ENCODE measurements around the gene FRAT1. TPM values are rescaled to one million over a fixed set of nuclear protein-coding genes. Genes with fewer than 3 reads are reported as not detected.

FRAT1 gene
- total RNA-seq, 6 experiments from 2014 or later: 0.82 to 1.3 (median 1.1) TPM

DNA sequence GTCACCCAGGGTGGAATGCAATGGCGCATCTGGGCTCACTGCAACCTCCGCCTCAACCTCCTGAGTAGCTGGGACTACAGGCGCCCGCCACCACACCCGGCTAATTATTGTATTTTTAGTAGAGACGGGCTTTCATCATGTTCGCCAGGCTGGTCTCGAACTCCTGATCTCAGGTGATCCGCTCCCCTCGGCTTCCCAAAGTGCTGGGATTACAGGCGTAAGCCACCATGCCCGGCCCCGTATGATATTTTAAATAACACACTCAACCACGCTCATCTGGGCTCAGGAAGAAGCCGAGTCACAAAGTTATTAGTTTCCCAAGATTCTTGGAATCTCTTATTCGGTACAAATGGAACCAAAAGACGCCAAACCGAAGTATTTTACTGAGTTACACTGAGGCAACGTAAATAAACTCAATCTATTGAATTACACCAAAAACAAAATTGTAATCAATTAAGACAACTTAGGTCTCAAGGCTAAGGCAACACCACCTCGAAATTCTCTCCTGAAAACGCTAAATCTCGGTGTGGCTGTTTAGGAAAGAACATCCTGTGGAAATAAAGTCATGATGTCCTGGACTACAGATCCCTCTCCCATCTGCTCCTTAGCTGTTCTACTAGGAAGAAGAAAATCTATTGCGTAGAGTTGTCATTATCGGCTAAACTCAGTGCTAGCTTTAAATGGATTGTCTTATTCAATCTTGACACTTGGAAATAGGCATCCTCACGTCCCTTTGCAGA, 27.5 kb upstream of the FRAT1 start:
- DNase-seq: peak; percentile 6
- H3K4me3 Mint-ChIP-seq: peak overlapping the region; percentile 98
- H3K9me3 Mint-ChIP-seq: no peaks in the 10 kb centered on the region
- H3K27ac Mint-ChIP-seq: peak overlapping the region; percentile 98
- TF ChIP-seq, protein P1, sequence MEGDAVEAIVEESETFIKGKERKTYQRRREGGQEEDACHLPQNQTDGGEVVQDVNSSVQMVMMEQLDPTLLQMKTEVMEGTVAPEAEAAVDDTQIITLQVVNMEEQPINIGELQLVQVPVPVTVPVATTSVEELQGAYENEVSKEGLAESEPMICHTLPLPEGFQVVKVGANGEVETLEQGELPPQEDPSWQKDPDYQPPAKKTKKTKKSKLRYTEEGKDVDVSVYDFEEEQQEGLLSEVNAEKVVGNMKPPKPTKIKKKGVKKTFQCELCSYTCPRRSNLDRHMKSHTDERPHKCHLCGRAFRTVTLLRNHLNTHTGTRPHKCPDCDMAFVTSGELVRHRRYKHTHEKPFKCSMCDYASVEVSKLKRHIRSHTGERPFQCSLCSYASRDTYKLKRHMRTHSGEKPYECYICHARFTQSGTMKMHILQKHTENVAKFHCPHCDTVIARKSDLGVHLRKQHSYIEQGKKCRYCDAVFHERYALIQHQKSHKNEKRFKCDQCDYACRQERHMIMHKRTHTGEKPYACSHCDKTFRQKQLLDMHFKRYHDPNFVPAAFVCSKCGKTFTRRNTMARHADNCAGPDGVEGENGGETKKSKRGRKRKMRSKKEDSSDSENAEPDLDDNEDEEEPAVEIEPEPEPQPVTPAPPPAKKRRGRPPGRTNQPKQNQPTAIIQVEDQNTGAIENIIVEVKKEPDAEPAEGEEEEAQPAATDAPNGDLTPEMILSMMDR (IDR thresholded peaks at IDR 0.05): no peak
- H3K36me3 Mint-ChIP-seq (ENCODE audit: low read depth): peaks cover 5% of the 10 kb centered on the region; the same call in 1 of the 2 replicates
- peaks cover 5% of the 10 kb centered on the region; the same call in 1 of the 2 replicates for H3K27me3 Mint-ChIP-seq (ENCODE audit: insufficient read depth)
- peaks cover 17% of the 10 kb centered on the region for H3K4me1 Mint-ChIP-seq (ENCODE audit: low read depth)

DNA sequence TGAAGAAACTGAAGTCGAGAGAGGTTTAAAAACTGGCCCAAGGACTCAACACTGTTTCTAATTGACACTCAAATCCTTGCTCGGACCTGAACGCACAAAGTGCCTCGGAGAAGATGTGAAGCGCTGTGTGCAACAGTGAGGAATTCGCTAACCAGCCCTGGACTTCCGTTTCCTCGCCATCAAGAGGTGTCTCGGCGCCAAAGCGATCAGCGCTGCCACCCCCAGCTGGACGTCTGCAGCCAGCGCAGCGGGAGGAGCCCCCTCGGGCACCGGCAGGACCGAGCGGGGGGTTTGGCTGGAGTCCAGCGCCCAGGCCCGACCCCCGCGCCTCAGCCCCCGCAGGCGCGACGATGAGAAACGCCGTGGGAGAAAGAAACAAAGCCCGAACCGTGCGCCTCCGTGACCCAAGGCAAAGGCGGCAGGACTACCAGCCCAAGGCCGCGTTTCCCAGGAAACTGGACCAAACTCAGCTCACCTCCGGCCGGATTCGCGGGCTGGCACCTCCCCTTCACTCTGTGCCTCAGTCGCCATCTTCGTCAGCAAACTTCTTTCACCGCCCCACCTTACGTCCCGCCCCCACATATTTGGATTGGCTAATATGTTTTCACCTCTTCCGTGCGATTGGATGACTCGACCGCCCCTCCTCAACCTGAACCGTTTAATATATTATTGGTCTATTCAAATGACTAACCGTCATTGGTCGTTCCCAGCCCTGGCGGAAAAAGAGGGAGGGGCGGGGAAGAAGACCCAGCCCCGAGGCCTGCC, 26.8 kb upstream of the FRAT1 start, which contains the start of gene ARHGAP19:
TSS of gene ARHGAP19 (minus strand) at position 541 of the 765 bp plus-strand sequence. CDS start at position 531, 10 bp downstream.
- TF ChIP-seq, protein P1 (IDR thresholded peaks at IDR 0.05): peak; percentile 46

DNA sequence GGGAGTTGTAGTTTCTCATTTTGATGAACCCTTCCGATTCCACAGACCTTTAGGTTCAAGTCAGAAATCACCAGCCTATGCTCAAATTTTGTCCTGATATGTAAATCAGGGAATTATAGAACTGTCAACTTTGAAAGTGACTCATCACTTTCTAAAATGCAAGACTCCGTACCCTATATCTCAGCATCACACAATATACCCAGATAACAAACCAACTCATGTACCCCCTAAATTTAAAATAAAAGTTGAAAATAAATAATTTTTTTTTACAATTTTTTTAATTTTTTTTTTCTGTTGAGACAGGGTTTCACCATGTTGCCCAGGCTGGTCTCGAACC, 26.2 kb upstream of the FRAT1 start:
- DNase-seq: no peak
- TF ChIP-seq, protein P1 (IDR thresholded peaks at IDR 0.05): no peak
- H3K36me3 Mint-ChIP-seq (ENCODE audit: low read depth): peaks cover 5% of the 10 kb centered on the region; the same call in 1 of the 2 replicates
- peaks cover 9% of the 10 kb centered on the region; the same call in 1 of the 2 replicates for H3K27me3 Mint-ChIP-seq (ENCODE audit: insufficient read depth)
- peaks cover 17% of the 10 kb centered on the region for H3K4me1 Mint-ChIP-seq (ENCODE audit: low read depth)
- peak overlapping the region; percentile 98 for H3K4me3 Mint-ChIP-seq
- H3K27ac Mint-ChIP-seq: peak overlapping the region; percentile 98
- H3K9me3 Mint-ChIP-seq: no peaks in the 10 kb centered on the region

More for the DNA sequence above, 26.8 kb upstream of the FRAT1 start, which contains the start of gene ARHGAP19:
- peak within 1 kb of the TSS; percentile 98 for H3K4me3 Mint-ChIP-seq
- H3K4me1 Mint-ChIP-seq (ENCODE audit: low read depth): peaks cover 17% of the 10 kb centered on the region
- H3K27me3 Mint-ChIP-seq (ENCODE audit: insufficient read depth): peaks cover 5% of the 10 kb centered on the region; the same call in 1 of the 2 replicates
- peaks cover 5% of the 10 kb centered on the region; the same call in 1 of the 2 replicates for H3K36me3 Mint-ChIP-seq (ENCODE audit: low read depth)
- H3K9me3 Mint-ChIP-seq: no peaks in the 10 kb centered on the region
- DNase-seq: peak; percentile 99
- H3K27ac Mint-ChIP-seq: peak within 1 kb of the TSS; percentile 98

DNA sequence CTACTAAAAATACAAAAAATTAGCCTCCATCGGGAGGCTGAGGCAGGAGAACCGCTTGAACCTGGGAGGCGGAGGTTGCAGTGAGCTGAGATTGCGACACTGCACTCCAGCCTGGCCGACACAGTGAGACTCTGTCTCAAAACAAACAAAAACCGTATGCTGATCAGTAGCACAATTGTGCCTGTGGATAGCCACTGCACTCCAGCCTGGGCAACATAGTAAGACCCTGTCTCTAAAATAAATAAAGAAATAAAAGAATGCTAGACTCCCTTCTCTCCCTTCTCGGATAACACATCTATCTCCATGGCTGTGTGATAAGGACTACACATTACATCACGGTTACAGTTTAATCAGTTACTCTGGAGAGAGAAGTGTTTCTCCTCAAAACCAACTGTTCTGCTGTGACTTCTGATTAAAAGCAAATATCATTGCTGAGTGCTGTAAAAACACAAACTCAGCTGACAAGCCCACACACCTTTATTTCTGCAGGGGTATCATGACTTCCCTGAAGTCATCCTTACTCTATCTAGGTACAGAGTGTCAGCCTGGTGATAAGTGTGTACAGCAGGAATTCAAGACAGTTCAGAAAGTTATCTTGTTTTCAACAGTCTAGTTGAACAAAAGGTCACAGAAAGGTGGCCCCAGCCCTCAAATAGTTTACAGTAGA, 21.4 kb upstream of the FRAT1 start:
- TF ChIP-seq, protein P1 (IDR thresholded peaks at IDR 0.05): no peak
- H3K4me3 Mint-ChIP-seq: no peak overlapping the region
- H3K4me1 Mint-ChIP-seq (ENCODE audit: low read depth): peaks cover 3% of the 10 kb centered on the region
- no peaks in the 10 kb centered on the region for H3K9me3 Mint-ChIP-seq
- no peaks in the 10 kb centered on the region for H3K36me3 Mint-ChIP-seq (ENCODE audit: low read depth)
- peaks cover 12% of the 10 kb centered on the region for H3K27me3 Mint-ChIP-seq (ENCODE audit: insufficient read depth)
- DNase-seq: no peak
- H3K27ac Mint-ChIP-seq: no peak overlapping the region

DNA sequence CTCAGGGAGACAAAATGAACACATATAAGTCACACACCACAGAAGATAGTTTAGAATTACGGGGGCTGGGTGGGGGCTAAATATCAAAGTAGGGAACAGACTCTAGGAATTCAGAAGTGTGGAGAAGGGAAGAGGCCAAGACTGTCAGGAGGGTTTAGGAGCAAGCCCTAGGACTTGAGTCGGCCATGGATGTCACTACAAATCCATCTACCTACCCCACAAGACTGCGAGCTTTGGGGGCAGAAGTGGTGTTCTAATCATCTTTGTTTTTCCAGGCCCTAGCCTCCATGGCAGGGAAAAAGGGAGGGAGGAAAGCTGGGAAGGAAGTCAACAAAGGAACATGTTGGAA, 20.9 kb upstream of the FRAT1 start:
- Mint-ChIP-seq H3K4me3 (no peak overlapping the region), H3K4me1 (ENCODE audit: low read depth) (no peaks in the 10 kb centered on the region; the same call in 1 of the 2 replicates), H3K27ac (no peak overlapping the region), H3K9me3 (no peaks in the 10 kb centered on the region), H3K27me3 (ENCODE audit: insufficient read depth) (peaks cover 10% of the 10 kb centered on the region), H3K36me3 (ENCODE audit: low read depth) (no peaks in the 10 kb centered on the region)
- TF ChIP-seq, protein P1 (IDR thresholded peaks at IDR 0.05): no peak
- DNase-seq: no peak
